GM10248 (cell line): Measurements from ENCODE around the gene DPP10.

ENCODE experiments used
- CTCF ChIA-PET: fragments of 300-600 bp; sonication (Branson Sonifier 250); formaldehyde crosslinking; extraction: SDS; loops from one replicate; lab custom pipeline; 2021; ENCODE audit warnings: antibody characterized with exemption; lab: Yijun Ruan, JAX
- POLR2A ChIA-PET: fragments of 350-650 bp; sonication (Branson Sonifier 250); formaldehyde crosslinking; extraction: SDS; loops from one replicate; lab custom pipeline; 2020; ENCODE audit warnings: antibody characterized with exemption; lab: Yijun Ruan, JAX
- DNase-seq: peaks from one replicate; pipeline ENCODE4 v3.0.0; 2012; ENCODE audit errors: extremely low spot score
- CTCF ChIP-seq: IDR thresholded peaks from 2 replicates; pipeline ENCODE4 v1.5.1; 2012; ENCODE audit warnings: mild to moderate bottlenecking, low read depth; ENCODE audit errors: extremely low read depth, missing control alignments, control extremely low read depth

Gene DPP10

DNA sequence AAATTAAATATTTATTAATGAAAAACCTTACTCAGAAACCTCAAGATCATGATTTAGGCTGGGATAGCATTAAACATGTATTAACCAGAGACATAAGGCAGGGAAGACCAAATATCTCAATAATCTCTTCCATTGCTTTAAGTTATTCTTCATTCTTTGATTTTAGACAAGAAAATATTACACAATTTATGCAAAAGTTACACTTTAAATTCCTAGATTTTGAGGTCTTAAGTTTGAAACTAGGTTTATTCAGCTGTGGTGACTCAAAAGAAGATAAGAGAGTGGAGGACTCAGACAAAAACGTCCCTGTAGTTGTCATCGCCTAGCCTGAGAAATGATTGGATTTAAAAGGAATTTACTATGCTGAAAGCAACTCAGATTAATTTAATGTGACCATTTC, 1110.3 kb downstream of the DPP10 start:
- TF ChIP-seq CTCF, result no peak
- ChIA-PET POLR2A (no interaction called here), CTCF (no interaction called here)
- no peak for DNase-seq

- TF ChIP-seq CTCF, result no peak
- ChIA-PET POLR2A (no interaction called here), CTCF (no interaction called here)
- no peak for DNase-seq
These were observed 1111.7 kb downstream of the DPP10 start for GRCh38 chr2:115554153-115554552.

GRCh38 chr2:115558725-115559124, 1116.3 kb downstream of the DPP10 start:
- ChIA-PET CTCF (interaction anchor here (1.1 kb wide), 1 partner anchor 8 kb away, joined by 4 read pairs; no protein-coding TSS in a partner anchor), POLR2A (no interaction called here)
- DNase-seq, result no peak
- no peak for TF ChIP-seq CTCF

GRCh38 chr2:115560666-115561065, 1118.2 kb downstream of the DPP10 start:
- DNase-seq, result no peak
- ChIA-PET POLR2A (interaction anchor here (0.7 kb wide), 1 partner anchor 34 kb away, joined by 3 read pairs; no protein-coding TSS in a partner anchor), CTCF (no interaction called here)
- TF ChIP-seq CTCF, result no peak

DNA sequence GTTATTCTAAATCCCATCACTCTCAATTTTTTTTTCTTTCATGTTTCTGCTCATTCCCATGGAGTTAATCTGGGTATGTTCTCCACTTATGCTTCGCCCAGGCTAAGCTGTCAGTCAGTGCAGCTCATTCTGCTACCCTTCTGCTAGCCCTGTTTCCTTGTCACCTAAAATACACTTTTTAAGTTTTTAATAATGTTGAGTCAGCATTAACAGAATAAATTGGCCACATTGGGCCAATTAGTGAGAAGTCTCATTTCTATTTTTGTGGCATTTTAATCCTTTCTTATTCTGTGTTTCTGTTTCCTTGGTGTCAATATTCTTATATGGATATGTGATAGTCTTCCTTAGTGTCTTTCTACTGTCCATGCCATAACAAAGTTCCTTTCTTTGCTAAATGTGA, 1126.2 kb downstream of the DPP10 start:
- no peak for TF ChIP-seq CTCF
- POLR2A ChIA-PET, result no interaction called here
- CTCF ChIA-PET, result no interaction called here
- DNase-seq, result no peak

- ChIA-PET CTCF (no interaction called here), POLR2A (no interaction called here)
- TF ChIP-seq CTCF, result no peak
- no peak for DNase-seq
These were observed 1127.1 kb downstream of the DPP10 start for GRCh38 chr2:115569547-115569946.

- CTCF ChIA-PET, result no interaction called here
- DNase-seq, result no peak
These were observed 1130.3 kb downstream of the DPP10 start for GRCh38 chr2:115572746-115573145.

More at GRCh38 chr2:115572746-115573145, 1130.3 kb downstream of the DPP10 start:
- POLR2A ChIA-PET, result no interaction called here
- TF ChIP-seq CTCF, result no peak
